C4-2B (cell line): Measurements from ENCODE around the gene CRYBB1.

ENCODE experiments used
- H3K27ac ChIP-seq: fragments of 450-650 bp; 2 replicates; pipeline ENCODE4 v1.5.1; 2017
- CTCF ChIP-seq: fragments of 450-650 bp; conservative IDR thresholded peaks from 2 replicates; pipeline ENCODE4 v1.5.1; 2017; ENCODE audit warnings: mild to moderate bottlenecking
- ZFX ChIP-seq: fragments of 450-650 bp; IDR thresholded peaks from 2 replicates; pipeline ENCODE4 v1.6.1; 2017

CRYBB1 gene

GRCh38 chr22:26589367-26589844, 28.4 kb downstream of the CRYBB1 start:
- TF ChIP-seq CTCF (no peak), ZFX (no peak)
- peak overlapping the region; percentile 74 for H3K27ac ChIP-seq

GRCh38 chr22:26588729-26589366, 29.0 kb downstream of the CRYBB1 start:
- no peak for TF ChIP-seq CTCF
- no peak for TF ChIP-seq ZFX

GRCh38 chr22:26587991-26588613, 29.7 kb downstream of the CRYBB1 start:
- no peak overlapping the region for H3K27ac ChIP-seq
- TF ChIP-seq CTCF (no peak), ZFX (no peak)

More at GRCh38 chr22:26588729-26589366, 29.0 kb downstream of the CRYBB1 start:
- H3K27ac ChIP-seq, result peak overlapping the region; percentile 74

GRCh38 chr22:26586556-26587325, 31.1 kb downstream of the CRYBB1 start:
- H3K27ac ChIP-seq, result no peak overlapping the region
- TF ChIP-seq ZFX (no peak), CTCF (no peak)

GRCh38 chr22:26585104-26585790, 32.6 kb downstream of the CRYBB1 start:
- H3K27ac ChIP-seq, result no peak overlapping the region
- TF ChIP-seq ZFX (no peak), CTCF (no peak)

- TF ChIP-seq ZFX, result no peak
- TF ChIP-seq CTCF, result no peak
- no peak overlapping the region for H3K27ac ChIP-seq
Observed at GRCh38 chr22:26584010-26584409, 33.8 kb downstream of the CRYBB1 start.
